H9 (cell line): ENCODE measurements around the gene KLK15. TPM values are rescaled to one million over a fixed set of nuclear protein-coding genes. Genes with fewer than 3 reads are reported as not detected.

ENCODE experiments used
- DNase-seq: peaks from one replicate; pipeline ENCODE4 v3.0.0-alpha.2; 2017
- H2AFZ ChIP-seq: one replicate; pipeline ENCODE4 v1.6.1; 2013; ENCODE audit warnings: mild to moderate bottlenecking, low read length, control low read depth, moderate library complexity
- H2AK5ac ChIP-seq: 2 replicates; pipeline ENCODE4 v1.6.1; 2013; ENCODE audit warnings: low read length, control low read depth, mixed read lengths; ENCODE audit not compliant: insufficient read length
- H2BK120ac ChIP-seq: one replicate; pipeline ENCODE4 v1.6.1; 2013; ENCODE audit warnings: low read depth, mild to moderate bottlenecking, low read length, control low read depth, inconsistent platforms; ENCODE audit not compliant: poor library complexity, severe bottlenecking
- H2BK12ac ChIP-seq: 2 replicates; pipeline ENCODE4 v1.6.1; 2013; ENCODE audit warnings: low read length, control low read depth, mixed read lengths, low read depth; ENCODE audit not compliant: insufficient read length
- H2BK15ac ChIP-seq: 2 replicates; pipeline ENCODE4 v1.6.1; 2013; ENCODE audit warnings: low read depth, low read length, control low read depth
- H2BK20ac ChIP-seq: one replicate; pipeline ENCODE4 v1.6.1; 2013; ENCODE audit warnings: low read depth, mild to moderate bottlenecking, low read length, control low read depth, inconsistent platforms; ENCODE audit not compliant: poor library complexity, severe bottlenecking
- H2BK5ac ChIP-seq: 2 replicates; pipeline ENCODE4 v1.6.1; 2013; ENCODE audit warnings: low read length, control low read depth, mixed read lengths; ENCODE audit not compliant: insufficient read length
- H3K14ac ChIP-seq: 2 replicates; pipeline ENCODE4 v1.6.1; 2013; ENCODE audit warnings: low read length, control low read depth; ENCODE audit not compliant: insufficient read depth
- H3K18ac ChIP-seq: 2 replicates; pipeline ENCODE4 v1.6.1; 2013; ENCODE audit warnings: low read depth, mild to moderate bottlenecking, mixed read lengths, low read length, control low read depth; ENCODE audit not compliant: insufficient read length
- H3K23ac ChIP-seq: 2 replicates; pipeline ENCODE4 v1.6.1; 2013; ENCODE audit warnings: low read length, control low read depth, mixed read lengths, low read depth; ENCODE audit not compliant: insufficient read length
- H3K23me2 ChIP-seq: 2 replicates; pipeline ENCODE4 v1.6.1; 2013; ENCODE audit warnings: low read depth, mild to moderate bottlenecking, mixed read lengths, low read length, control low read depth; ENCODE audit not compliant: insufficient read length, poor library complexity, severe bottlenecking
- H3K27ac ChIP-seq: 2 replicates; pipeline ENCODE4 v1.5.1; 2013; ENCODE audit warnings: low read length, control low read depth, mixed read lengths, low read depth; ENCODE audit not compliant: insufficient read length
- H3K27me3 ChIP-seq: 2 replicates; pipeline ENCODE4 v1.6.1; 2013; ENCODE audit warnings: low read length, control low read depth, inconsistent platforms; ENCODE audit not compliant: insufficient read depth
- H3K4ac ChIP-seq: 2 replicates; pipeline ENCODE4 v1.6.1; 2013; ENCODE audit warnings: low read depth, mild to moderate bottlenecking, control low read depth, inconsistent platforms, low read length, moderate library complexity
- H3K4me1 ChIP-seq: 2 replicates; pipeline ENCODE4 v1.6.1; 2013; ENCODE audit warnings: low read length, control low read depth, inconsistent platforms; ENCODE audit not compliant: insufficient read depth
- H3K4me2 ChIP-seq: 2 replicates; pipeline ENCODE4 v1.6.1; 2013; ENCODE audit warnings: low read length, control low read depth, mixed read lengths; ENCODE audit not compliant: insufficient read length, insufficient read depth
- H3K56ac ChIP-seq: 2 replicates; pipeline ENCODE4 v1.6.1; 2013; ENCODE audit warnings: low read depth, mild to moderate bottlenecking, mixed read lengths, low read length, control low read depth; ENCODE audit not compliant: insufficient read length
- H3K79me1 ChIP-seq: 2 replicates; pipeline ENCODE4 v1.6.1; 2013; ENCODE audit warnings: low read depth, mild to moderate bottlenecking, moderate library complexity, low read length, control low read depth, inconsistent platforms; ENCODE audit not compliant: insufficient read depth, poor library complexity, severe bottlenecking
- H3K79me2 ChIP-seq: 2 replicates; pipeline ENCODE4 v1.6.1; 2013; ENCODE audit warnings: low read length, control low read depth, inconsistent platforms; ENCODE audit not compliant: insufficient read depth
- H3K9ac ChIP-seq: 2 replicates; pipeline ENCODE4 v1.6.1; 2013; ENCODE audit warnings: low read length, control low read depth, mixed read lengths; ENCODE audit not compliant: insufficient read length; ENCODE audit errors: extremely low read depth
- H3K9me3 ChIP-seq: one replicate; pipeline ENCODE4 v1.6.1; 2013; ENCODE audit warnings: low read depth, low read length, inconsistent platforms; ENCODE audit not compliant: control insufficient read depth
- H3T11ph ChIP-seq: one replicate; pipeline ENCODE4 v1.6.1; 2013; ENCODE audit warnings: mild to moderate bottlenecking, low read length, control low read depth, inconsistent platforms
- H4K20me1 ChIP-seq: one replicate; pipeline ENCODE4 v1.6.1; 2013; ENCODE audit not compliant: control insufficient read depth, insufficient read length, insufficient read depth
- H4K5ac ChIP-seq: 2 replicates; pipeline ENCODE4 v1.6.1; 2013; ENCODE audit warnings: low read depth, mild to moderate bottlenecking, mixed read lengths, low read length, control low read depth; ENCODE audit not compliant: insufficient read length
- H4K8ac ChIP-seq: replicated peaks from 2 replicates; pipeline ENCODE4 v1.6.1; 2013; ENCODE audit warnings: low read length, control low read depth, mixed read lengths, low read depth; ENCODE audit not compliant: insufficient read length
- H4K91ac ChIP-seq: 2 replicates; pipeline ENCODE4 v1.6.1; 2013; ENCODE audit warnings: low read depth, mild to moderate bottlenecking, moderate library complexity, mixed read lengths, low read length, control low read depth; ENCODE audit not compliant: insufficient read length
- H3K27ac Mint-ChIP-seq, 3 experiments: 2 replicates in 2 of 3; 3 replicates in 1 of 3; pipeline ENCODE4 v1.8.0; 2020 to 2021; ENCODE audit warnings: mixed read lengths in 3 of 3, mild to moderate bottlenecking in 1 of 3, moderate library complexity in 1 of 3
- H3K27me3 Mint-ChIP-seq: 2 replicates; pipeline ENCODE4 v1.8.0; 2021; ENCODE audit warnings: low read depth, mild to moderate bottlenecking, moderate library complexity, mixed read lengths
- H3K36me3 Mint-ChIP-seq, 3 experiments: 2 replicates in 2 of 3; 3 replicates in 1 of 3; pipeline ENCODE4 v1.8.0; 2020 to 2021; ENCODE audit warnings: low read depth in 3 of 3, mixed read lengths in 3 of 3; ENCODE audit not compliant: insufficient read depth in 1 of 3
- H3K4me1 Mint-ChIP-seq, 2 experiments: 2 replicates each; pipeline ENCODE4 v1.8.0; 2020; ENCODE audit warnings: mixed read lengths in 2 of 2
- H3K4me3 Mint-ChIP-seq, 2 experiments: 2 replicates in 1 of 2; 3 replicates in 1 of 2; pipeline ENCODE4 v1.8.0; 2020 to 2021; ENCODE audit warnings: mild to moderate bottlenecking in 2 of 2, mixed read lengths in 2 of 2, moderate library complexity in 1 of 2
- H3K9me3 Mint-ChIP-seq, 2 experiments: 2 replicates in 1 of 2; 3 replicates in 1 of 2; pipeline ENCODE4 v1.8.0; 2020; ENCODE audit warnings: mild to moderate bottlenecking in 2 of 2, mixed read lengths in 2 of 2, moderate library complexity in 1 of 2
- WGBS: extraction: QIAGEN DNeasy Blood & Tissue Kit; methylation state at CpG from one replicate; pipeline ENCODE4 v1.1.7; 2013; ENCODE audit warnings: missing lambda C conversion rate, low lambda C conversion rate, mixed read lengths; ENCODE audit not compliant: insufficient read length; ENCODE audit errors: extremely low coverage; 5-methylcytosine and 5-hydroxymethylcytosine counted together
- long read RNA-seq: library from polyadenylated mRNA; unstranded; transcript quantifications from one replicate; pipeline ENCODE4 v2.0.0, GENCODE V29; 2020
- total RNA-seq: library from RNA; stranded (reverse); gene quantifications from 2 replicates; pipeline ENCODE4 v1.2.1, GENCODE V29; 2021
- TF ChIP-seq, protein P1 (sequence below): fragments of 200-600 bp; sonication (generic); conservative IDR thresholded peaks from 3 replicates; pipeline ENCODE4 v1.8.0; 2021; ENCODE audit warnings: antibody characterized with exemption, mild to moderate bottlenecking

The KLK15 gene, protein sequence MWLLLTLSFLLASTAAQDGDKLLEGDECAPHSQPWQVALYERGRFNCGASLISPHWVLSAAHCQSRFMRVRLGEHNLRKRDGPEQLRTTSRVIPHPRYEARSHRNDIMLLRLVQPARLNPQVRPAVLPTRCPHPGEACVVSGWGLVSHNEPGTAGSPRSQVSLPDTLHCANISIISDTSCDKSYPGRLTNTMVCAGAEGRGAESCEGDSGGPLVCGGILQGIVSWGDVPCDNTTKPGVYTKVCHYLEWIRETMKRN
- not detected in 2 replicates for total RNA-seq
- long read RNA-seq: 0 reads

DNA sequence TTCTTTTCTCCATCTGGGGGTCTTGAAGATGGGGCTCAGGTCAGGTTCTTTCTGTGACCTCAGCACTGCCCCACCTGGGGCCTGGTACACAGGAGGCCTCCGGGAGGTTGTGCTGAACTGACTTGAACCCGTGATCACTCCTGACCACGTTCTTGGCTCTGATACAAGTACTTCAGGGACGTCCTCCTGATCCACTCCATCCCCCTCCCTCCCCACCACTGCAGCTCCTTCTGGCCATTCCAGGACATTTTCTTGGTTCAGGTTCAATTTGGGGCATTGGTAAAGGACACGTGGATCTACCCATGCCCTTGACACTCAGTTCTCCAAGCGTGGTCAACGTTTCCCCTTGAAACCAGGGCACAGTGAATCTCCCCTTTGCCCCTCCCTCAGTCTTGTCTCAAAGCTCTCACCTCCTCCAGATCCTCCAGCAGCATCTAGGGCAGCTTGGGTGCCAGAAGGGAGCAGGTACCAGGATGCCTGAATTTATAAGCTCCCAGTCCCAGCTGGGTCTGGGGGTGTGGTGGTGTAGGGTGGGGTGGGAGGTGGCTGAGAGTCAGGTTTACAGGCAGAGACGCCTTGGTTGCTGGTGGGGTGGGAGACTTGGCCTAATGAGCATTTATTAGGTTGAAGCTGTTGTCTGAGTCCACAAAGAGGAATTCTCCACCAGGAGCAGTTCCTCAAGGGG lies at the start of gene KLK15:
TSS of gene KLK15 (minus strand) at position 458 of the 685 bp plus-strand sequence. CDS start 2,082 bp downstream, outside the sequence.
- Histone ChIP-seq H2BK120ac (no peak within 1 kb of the TSS), H2BK12ac (no peak within 1 kb of the TSS), H4K91ac (no peak within 1 kb of the TSS), H2BK20ac (no peak within 1 kb of the TSS), H3K23ac (no peak within 1 kb of the TSS), H4K5ac (no peak within 1 kb of the TSS), H3K18ac (no peak within 1 kb of the TSS), H3K4ac (no peak within 1 kb of the TSS), H3K23me2 (peaks cover 4% of the 10 kb centered on the region), H3K4me2 (no peak within 1 kb of the TSS), H2BK5ac (no peak within 1 kb of the TSS), H4K20me1 (no peaks in the 10 kb centered on the region), H3K14ac (no peak within 1 kb of the TSS), H4K8ac (no peak within 1 kb of the TSS), H3K79me1 (no peaks in the 10 kb centered on the region), H2AFZ (no peak within 1 kb of the TSS), H3K27ac (no peak within 1 kb of the TSS), H3K4me1 (no peaks in the 10 kb centered on the region; the same call in 1 of the 2 replicates), H3K56ac (no peak within 1 kb of the TSS), H3K9me3 (no peaks in the 10 kb centered on the region), H3K27me3 (no peaks in the 10 kb centered on the region; the same call in 1 of the 2 replicates), H3K79me2 (no peaks in the 10 kb centered on the region), H3K9ac (no peak within 1 kb of the TSS), H2AK5ac (no peak within 1 kb of the TSS), H3T11ph (no peak within 1 kb of the TSS), H2BK15ac (no peak within 1 kb of the TSS)
- no peak within 1 kb of the TSS; a peak in 1 of 5 replicates for H3K4me3 Mint-ChIP-seq
- H3K27me3 Mint-ChIP-seq: peaks cover 60% of the 10 kb centered on the region
- no peaks in the 10 kb centered on the region for H3K36me3 Mint-ChIP-seq
- H3K9me3 Mint-ChIP-seq: no peaks in the 10 kb centered on the region; a peak in 2 of 5 replicates
- DNase-seq: no peak
- no CpG with 5 or more reads among the region's 8 CpGs for WGBS
- TF ChIP-seq, protein P1, sequence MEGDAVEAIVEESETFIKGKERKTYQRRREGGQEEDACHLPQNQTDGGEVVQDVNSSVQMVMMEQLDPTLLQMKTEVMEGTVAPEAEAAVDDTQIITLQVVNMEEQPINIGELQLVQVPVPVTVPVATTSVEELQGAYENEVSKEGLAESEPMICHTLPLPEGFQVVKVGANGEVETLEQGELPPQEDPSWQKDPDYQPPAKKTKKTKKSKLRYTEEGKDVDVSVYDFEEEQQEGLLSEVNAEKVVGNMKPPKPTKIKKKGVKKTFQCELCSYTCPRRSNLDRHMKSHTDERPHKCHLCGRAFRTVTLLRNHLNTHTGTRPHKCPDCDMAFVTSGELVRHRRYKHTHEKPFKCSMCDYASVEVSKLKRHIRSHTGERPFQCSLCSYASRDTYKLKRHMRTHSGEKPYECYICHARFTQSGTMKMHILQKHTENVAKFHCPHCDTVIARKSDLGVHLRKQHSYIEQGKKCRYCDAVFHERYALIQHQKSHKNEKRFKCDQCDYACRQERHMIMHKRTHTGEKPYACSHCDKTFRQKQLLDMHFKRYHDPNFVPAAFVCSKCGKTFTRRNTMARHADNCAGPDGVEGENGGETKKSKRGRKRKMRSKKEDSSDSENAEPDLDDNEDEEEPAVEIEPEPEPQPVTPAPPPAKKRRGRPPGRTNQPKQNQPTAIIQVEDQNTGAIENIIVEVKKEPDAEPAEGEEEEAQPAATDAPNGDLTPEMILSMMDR: no peak
- peak within 1 kb of the TSS in 1 of 3 experiments; percentile 18; a peak in 1 of 7 replicates for H3K27ac Mint-ChIP-seq
- H3K4me1 Mint-ChIP-seq: peaks cover 11 to 30% of the 10 kb centered on the region in 2 experiments
